ENCODE measurements around the gene NXPE3. TPM values are rescaled to one million over a fixed set of nuclear protein-coding genes. Genes with fewer than 3 reads are reported as not detected.
A peak's percentile ranks its signal among the peaks of the same experiment; 100 is the strongest.

Gene NXPE3
- total RNA-seq, 2 experiments from 2014 or later = 20.9 to 21.6 TPM

DNA sequence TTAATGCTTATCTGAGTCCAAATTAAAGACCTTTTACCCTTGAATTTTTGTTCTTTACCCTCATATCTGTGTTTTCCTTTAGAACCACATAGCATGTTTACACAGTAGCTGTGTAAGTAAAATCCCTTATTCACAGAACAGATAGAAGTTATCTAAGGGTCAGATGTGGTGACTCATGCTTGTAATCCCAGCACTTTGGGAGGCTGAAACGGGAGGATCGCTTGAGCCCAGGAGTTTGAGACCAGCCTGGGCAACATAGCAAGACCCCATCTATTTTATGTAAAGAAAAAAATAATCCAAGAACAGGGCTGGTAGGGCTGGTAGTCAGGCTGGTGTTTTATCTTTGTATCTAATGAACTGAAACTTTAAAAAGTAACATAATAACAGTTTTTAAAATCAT, 23.2 kb downstream of the NXPE3 start:
- DNase-seq = no peak
- intact Hi-C loops (cut with micrococcal nuclease) = no loop called here
- ChIA-PET POLR2A (interaction anchor here (0.6 to 1.8 kb wide), 3 partner anchors 16 to 106 kb away, joined by 3 to 5 read pairs (median 3); no protein-coding TSS in a partner anchor), CTCF (interaction anchor here (0.9 to 15.5 kb wide), 32 partner anchors 9 to 742 kb away, joined by 3 to 302 read pairs (median 5); partner anchors contain the start of genes NXPE3 and RPL24)
- Mint-ChIP-seq H3K4me1 (ENCODE audit: low read depth) (peaks cover 31% of the 10 kb centered on the region), H3K4me3 (no peak overlapping the region), H3K27ac (no peak overlapping the region), H3K36me3 (ENCODE audit: low read depth) (peaks cover 41% of the 10 kb centered on the region), H3K27me3 (no peaks in the 10 kb centered on the region), H3K9me3 (no peaks in the 10 kb centered on the region)
- TF ChIP-seq, protein P1, sequence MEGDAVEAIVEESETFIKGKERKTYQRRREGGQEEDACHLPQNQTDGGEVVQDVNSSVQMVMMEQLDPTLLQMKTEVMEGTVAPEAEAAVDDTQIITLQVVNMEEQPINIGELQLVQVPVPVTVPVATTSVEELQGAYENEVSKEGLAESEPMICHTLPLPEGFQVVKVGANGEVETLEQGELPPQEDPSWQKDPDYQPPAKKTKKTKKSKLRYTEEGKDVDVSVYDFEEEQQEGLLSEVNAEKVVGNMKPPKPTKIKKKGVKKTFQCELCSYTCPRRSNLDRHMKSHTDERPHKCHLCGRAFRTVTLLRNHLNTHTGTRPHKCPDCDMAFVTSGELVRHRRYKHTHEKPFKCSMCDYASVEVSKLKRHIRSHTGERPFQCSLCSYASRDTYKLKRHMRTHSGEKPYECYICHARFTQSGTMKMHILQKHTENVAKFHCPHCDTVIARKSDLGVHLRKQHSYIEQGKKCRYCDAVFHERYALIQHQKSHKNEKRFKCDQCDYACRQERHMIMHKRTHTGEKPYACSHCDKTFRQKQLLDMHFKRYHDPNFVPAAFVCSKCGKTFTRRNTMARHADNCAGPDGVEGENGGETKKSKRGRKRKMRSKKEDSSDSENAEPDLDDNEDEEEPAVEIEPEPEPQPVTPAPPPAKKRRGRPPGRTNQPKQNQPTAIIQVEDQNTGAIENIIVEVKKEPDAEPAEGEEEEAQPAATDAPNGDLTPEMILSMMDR (IDR thresholded peaks at IDR 0.05) = no peak
- ATAC-seq = no peak

DNA sequence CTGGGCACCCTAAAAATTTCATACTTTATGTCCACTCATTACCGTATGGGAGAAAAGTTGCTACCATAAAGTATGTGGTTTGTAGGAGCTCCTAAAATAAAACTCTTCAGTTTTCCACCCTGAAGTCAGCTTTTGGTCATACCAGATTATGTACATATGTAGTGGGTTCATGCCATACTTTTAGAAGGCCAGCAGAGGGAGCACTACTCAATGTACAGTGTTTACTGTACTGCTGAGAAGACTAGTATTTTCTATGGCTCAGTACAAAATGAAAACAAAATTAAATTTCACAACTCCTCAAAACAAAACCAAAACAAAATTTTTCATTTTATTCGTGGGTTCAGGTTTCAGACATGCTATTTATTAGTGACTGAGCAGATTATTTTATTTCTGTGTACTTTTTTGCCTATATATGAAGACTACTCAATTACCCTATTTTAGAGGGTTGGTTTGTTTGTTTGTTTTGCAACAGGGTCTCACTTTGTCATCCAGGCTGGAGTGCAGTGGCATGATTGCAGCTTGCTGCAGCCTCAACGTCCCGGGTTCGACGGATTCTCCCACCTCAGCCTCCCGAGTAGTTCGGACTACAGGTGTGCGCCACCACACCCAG, 24.3 kb downstream of the NXPE3 start:
- CTCF ChIA-PET = interaction anchor here (0.6 to 15.5 kb wide), 47 partner anchors 9 to 741 kb away, joined by 3 to 302 read pairs (median 4); partner anchors contain the start of genes NFKBIZ, NXPE3 and RPL24
- POLR2A ChIA-PET = interaction anchor here (0.7 to 1.8 kb wide), 4 partner anchors 14 to 101 kb away, joined by 3 to 6 read pairs (median 4); no protein-coding TSS in a partner anchor
- ATAC-seq (peak; percentile 99), DNase-seq (peak; percentile 68)
- Mint-ChIP-seq H3K36me3 (ENCODE audit: low read depth) (peaks cover 37% of the 10 kb centered on the region), H3K9me3 (no peaks in the 10 kb centered on the region), H3K27ac (no peak overlapping the region), H3K4me3 (no peak overlapping the region), H3K27me3 (no peaks in the 10 kb centered on the region), H3K4me1 (ENCODE audit: low read depth) (peaks cover 35% of the 10 kb centered on the region)
- TF ChIP-seq, protein P1 (IDR thresholded peaks at IDR 0.05) = peak; percentile 88
- intact Hi-C loops (cut with micrococcal nuclease) = no loop called here

DNA sequence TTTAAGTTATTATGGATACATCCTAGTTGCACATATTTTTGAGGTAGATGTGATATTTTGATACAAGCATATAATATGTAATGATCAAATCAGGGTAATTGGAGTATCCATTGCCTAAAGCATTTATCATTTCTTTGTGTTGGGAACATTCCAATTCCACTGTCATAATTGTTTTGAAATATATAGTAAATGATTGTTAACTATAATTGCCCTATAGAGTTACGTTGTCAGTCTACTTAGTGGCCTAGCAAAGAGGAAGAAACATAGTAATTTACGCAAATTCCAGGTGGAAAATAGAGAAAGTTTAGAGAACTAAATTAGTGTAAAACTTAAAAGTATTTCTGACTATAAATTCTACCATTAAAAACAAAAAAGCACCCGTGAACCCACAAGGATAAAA, 24.9 kb downstream of the NXPE3 start:
- ATAC-seq (no peak), DNase-seq (no peak)
- ChIA-PET POLR2A (no interaction called here), CTCF (interaction anchor here (1.0 to 15.5 kb wide), 10 partner anchors 11 to 732 kb away, joined by 3 to 302 read pairs (median 7); partner anchors contain the start of gene NXPE3)
- peaks cover 37% of the 10 kb centered on the region for H3K36me3 Mint-ChIP-seq (ENCODE audit: low read depth)
- no peaks in the 10 kb centered on the region for H3K9me3 Mint-ChIP-seq
- H3K4me1 Mint-ChIP-seq (ENCODE audit: low read depth) = peaks cover 37% of the 10 kb centered on the region
- TF ChIP-seq, protein P1 (IDR thresholded peaks at IDR 0.05) = no peak
- no peak overlapping the region for H3K27ac Mint-ChIP-seq
- no peaks in the 10 kb centered on the region for H3K27me3 Mint-ChIP-seq
- no peak overlapping the region for H3K4me3 Mint-ChIP-seq
- intact Hi-C loops (cut with micrococcal nuclease) = no loop called here

DNA sequence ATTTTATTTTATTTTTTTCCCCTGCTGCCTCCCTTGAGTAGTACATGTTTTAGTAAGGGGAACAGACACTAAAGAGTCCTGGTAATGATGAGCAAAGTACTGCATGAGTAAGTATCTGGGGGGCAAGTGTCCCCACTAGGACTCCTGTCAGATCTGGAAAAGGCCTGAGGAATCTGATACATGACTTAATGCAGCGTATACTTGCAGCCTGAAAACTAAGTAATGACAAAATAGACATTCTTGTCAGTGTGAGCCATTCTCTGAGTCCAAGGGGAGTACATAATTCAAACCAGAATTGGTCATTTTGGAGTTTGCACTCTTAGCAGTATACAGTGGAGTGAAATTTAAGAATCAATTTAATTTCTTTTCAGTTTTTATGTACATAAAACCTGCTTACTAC, 27.5 kb downstream of the NXPE3 start:
- Mint-ChIP-seq H3K9me3 (no peaks in the 10 kb centered on the region), H3K4me3 (no peak overlapping the region), H3K27ac (peak overlapping the region; percentile 16), H3K27me3 (no peaks in the 10 kb centered on the region), H3K36me3 (ENCODE audit: low read depth) (peaks cover 24% of the 10 kb centered on the region), H3K4me1 (ENCODE audit: low read depth) (peaks cover 40% of the 10 kb centered on the region)
- DNase-seq = no peak
- no peak for ATAC-seq
- POLR2A ChIA-PET = no interaction called here
- CTCF ChIA-PET = interaction anchor here (0.9 to 15.5 kb wide), 6 partner anchors 8 to 422 kb away, joined by 3 to 302 read pairs (median 11); no protein-coding TSS in a partner anchor
- TF ChIP-seq, protein P1 (IDR thresholded peaks at IDR 0.05) = no peak
- intact Hi-C loops (cut with micrococcal nuclease) = no loop called here

DNA sequence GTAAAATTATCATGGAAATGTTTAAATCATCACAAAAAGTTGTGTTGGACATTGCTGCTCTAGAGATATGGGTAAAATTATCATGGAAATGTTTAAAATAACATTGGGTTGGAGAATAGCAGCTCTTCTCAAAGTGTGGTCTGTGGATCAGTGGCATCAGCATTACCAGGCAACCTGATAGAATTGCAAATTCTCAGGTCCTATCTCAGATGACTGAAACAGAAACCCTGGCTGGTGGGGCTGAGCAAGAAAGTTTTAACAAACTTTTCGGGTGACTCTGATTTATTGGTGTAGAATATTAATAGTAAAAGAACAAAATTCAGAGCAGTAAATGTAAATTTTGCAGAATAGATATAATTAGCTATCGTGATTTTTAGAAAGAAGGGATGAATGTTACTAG, 28.9 kb downstream of the NXPE3 start:
- intact Hi-C loops (cut with micrococcal nuclease) = loop anchor here (2.0 kb wide), 1 partner anchor 729 kb away; no protein-coding TSS in a partner anchor
- POLR2A ChIA-PET = interaction anchor here (0.7 to 1.5 kb wide), 2 partner anchors 42 to 271 kb away, joined by 4 to 6 read pairs; partner anchors contain the start of gene NFKBIZ
- no peak overlapping the region for H3K27ac Mint-ChIP-seq
- H3K36me3 Mint-ChIP-seq (ENCODE audit: low read depth) = peaks cover 24% of the 10 kb centered on the region
- ATAC-seq (no peak), DNase-seq (no peak)
- H3K27me3 Mint-ChIP-seq = no peaks in the 10 kb centered on the region
- CTCF ChIA-PET = interaction anchor here (0.7 to 15.5 kb wide), 10 partner anchors 10 to 729 kb away, joined by 3 to 302 read pairs (median 7); no protein-coding TSS in a partner anchor
- TF ChIP-seq, protein P1 (IDR thresholded peaks at IDR 0.05) = no peak
- no peaks in the 10 kb centered on the region for H3K9me3 Mint-ChIP-seq
- peaks cover 47% of the 10 kb centered on the region for H3K4me1 Mint-ChIP-seq (ENCODE audit: low read depth)
- no peak overlapping the region for H3K4me3 Mint-ChIP-seq
